Parathyroid adenoma (tissue), 2 donors: Measurements from ENCODE around the gene SLC9A8.

ENCODE experiments used
- H2AFZ ChIP-seq: fragments of 300-600 bp; sonication (generic); one replicate; pipeline ENCODE4 v1.7.0; 2017; ENCODE audit warnings: antibody characterized with exemption, mild to moderate bottlenecking
- H3K27ac ChIP-seq: fragments of 300-600 bp; sonication (generic); one replicate; pipeline ENCODE4 v1.7.0; 2017
- H3K27me3 ChIP-seq: fragments of 300-600 bp; sonication (generic); one replicate; pipeline ENCODE4 v1.7.0; 2017; ENCODE audit warnings: low read length; ENCODE audit not compliant: control insufficient read depth, insufficient read depth
- H3K36me3 ChIP-seq: fragments of 300-600 bp; sonication (generic); one replicate; pipeline ENCODE4 v1.7.0; 2017; ENCODE audit warnings: low read length; ENCODE audit not compliant: control insufficient read depth, insufficient read depth
- H3K4me1 ChIP-seq: fragments of 300-600 bp; sonication (generic); one replicate; pipeline ENCODE4 v1.7.0; 2017; ENCODE audit warnings: control low read depth
- H3K4me2 ChIP-seq: fragments of 300-600 bp; sonication (generic); one replicate; pipeline ENCODE4 v1.7.0; 2017; ENCODE audit warnings: low read length
- H3K4me3 ChIP-seq: fragments of 300-600 bp; sonication (generic); one replicate; pipeline ENCODE4 v1.7.0; 2017; ENCODE audit warnings: low read depth, low read length
- H3K79me2 ChIP-seq: fragments of 300-600 bp; sonication (generic); one replicate; pipeline ENCODE4 v1.7.0; 2017; ENCODE audit warnings: control low read depth
- H3K9ac ChIP-seq: fragments of 300-600 bp; sonication (generic); one replicate; pipeline ENCODE4 v1.7.0; 2017; ENCODE audit warnings: mild to moderate bottlenecking
- H3K9me3 ChIP-seq: fragments of 300-600 bp; sonication (generic); one replicate; pipeline ENCODE4 v1.7.0; 2017; ENCODE audit warnings: low read length; ENCODE audit not compliant: control insufficient read depth
- TF ChIP-seq, protein P1 (sequence below): fragments of 300-600 bp; sonication (generic); IDR thresholded peaks from one replicate; pipeline ENCODE4 v1.7.0; 2017; ENCODE audit warnings: antibody characterized with exemption, mild to moderate bottlenecking
- donor health status: primary hyperparathyroidism.

SLC9A8 gene

DNA sequence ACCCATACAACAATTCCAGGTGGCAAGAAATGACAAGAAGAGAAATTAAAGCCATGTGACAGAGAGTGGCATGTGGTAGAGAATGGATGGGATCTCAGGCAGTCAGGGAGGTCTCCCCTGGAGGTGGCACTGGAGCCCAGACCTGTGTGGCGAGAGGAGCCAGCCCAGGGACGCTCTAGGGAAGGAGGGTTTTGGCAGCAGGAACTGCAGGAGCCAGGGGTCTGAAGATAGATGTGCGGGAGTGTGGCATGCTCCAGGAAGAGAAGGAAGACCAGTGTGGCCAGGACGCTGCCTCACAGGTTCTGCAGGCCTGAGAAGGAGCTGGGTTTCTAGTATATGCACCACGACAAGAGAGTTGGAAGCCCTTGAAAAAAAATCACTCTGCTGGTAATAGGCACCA is 57.6 kb downstream of the SLC9A8 start:
- Histone ChIP-seq H3K4me2 (no peak overlapping the region), H3K79me2 (no peaks in the 10 kb centered on the region), H3K27ac (no peak overlapping the region), H3K27me3 (no peaks in the 10 kb centered on the region), H3K4me1 (peaks cover 12% of the 10 kb centered on the region), H3K4me3 (no peak overlapping the region), H2AFZ (no peak overlapping the region), H3K9ac (no peak overlapping the region), H3K9me3 (no peaks in the 10 kb centered on the region), H3K36me3 (no peaks in the 10 kb centered on the region)
- TF ChIP-seq, protein P1, sequence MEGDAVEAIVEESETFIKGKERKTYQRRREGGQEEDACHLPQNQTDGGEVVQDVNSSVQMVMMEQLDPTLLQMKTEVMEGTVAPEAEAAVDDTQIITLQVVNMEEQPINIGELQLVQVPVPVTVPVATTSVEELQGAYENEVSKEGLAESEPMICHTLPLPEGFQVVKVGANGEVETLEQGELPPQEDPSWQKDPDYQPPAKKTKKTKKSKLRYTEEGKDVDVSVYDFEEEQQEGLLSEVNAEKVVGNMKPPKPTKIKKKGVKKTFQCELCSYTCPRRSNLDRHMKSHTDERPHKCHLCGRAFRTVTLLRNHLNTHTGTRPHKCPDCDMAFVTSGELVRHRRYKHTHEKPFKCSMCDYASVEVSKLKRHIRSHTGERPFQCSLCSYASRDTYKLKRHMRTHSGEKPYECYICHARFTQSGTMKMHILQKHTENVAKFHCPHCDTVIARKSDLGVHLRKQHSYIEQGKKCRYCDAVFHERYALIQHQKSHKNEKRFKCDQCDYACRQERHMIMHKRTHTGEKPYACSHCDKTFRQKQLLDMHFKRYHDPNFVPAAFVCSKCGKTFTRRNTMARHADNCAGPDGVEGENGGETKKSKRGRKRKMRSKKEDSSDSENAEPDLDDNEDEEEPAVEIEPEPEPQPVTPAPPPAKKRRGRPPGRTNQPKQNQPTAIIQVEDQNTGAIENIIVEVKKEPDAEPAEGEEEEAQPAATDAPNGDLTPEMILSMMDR = no peak

DNA sequence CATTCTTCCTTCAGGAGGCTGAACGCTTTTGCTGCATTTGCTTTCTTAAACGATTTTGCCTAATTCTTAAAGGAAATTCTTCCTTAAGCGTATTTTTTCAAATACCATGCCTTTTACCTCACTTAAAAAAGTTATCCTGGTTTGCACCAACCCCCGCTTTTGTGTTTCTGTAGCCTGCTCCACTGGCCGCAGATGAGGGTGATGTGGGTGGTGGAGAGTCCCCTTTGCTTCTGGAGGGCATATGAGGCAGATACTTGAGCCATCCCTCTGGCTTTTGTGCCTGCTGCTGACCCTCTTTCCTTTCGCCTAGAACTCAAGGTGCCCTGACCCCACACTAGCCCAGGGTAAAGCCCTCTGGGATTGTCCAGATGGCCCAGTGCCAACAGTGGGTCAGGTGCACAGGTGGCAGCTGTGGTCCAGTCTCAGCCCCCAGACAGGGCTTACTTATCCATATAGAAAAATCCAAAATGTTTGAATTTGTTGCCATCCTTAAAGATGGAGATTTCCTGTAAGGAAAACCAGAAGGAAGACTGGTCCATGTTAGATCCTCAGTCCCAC is 58.8 kb downstream of the SLC9A8 start:
- Histone ChIP-seq H3K4me1 (peaks cover 12% of the 10 kb centered on the region), H3K27ac (no peak overlapping the region), H3K4me2 (no peak overlapping the region), H3K9me3 (no peaks in the 10 kb centered on the region), H3K9ac (no peak overlapping the region), H3K36me3 (no peaks in the 10 kb centered on the region), H3K27me3 (no peaks in the 10 kb centered on the region), H3K79me2 (no peaks in the 10 kb centered on the region), H2AFZ (no peak overlapping the region), H3K4me3 (no peak overlapping the region)
- TF ChIP-seq, protein P1 = no peak

DNA sequence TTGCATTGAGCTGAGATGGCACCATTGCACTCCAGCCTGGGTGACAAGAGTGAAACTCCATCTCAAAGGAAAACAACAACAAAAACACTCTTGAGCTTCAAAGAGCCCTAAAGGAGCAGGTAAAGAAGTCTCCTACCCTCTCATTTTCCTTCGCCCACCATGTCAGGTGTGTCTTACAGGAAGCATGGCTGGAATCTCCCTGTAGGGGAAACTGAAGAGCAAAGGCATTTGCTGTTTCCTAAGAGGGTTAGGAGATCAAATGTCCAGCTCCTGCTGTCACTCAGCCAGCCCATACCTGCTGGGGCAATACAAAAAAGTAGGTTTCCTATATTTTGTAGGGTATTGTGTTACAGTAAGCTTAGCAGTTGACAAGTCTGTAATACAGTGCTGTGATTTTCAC is 59.4 kb downstream of the SLC9A8 start:
- H3K36me3 ChIP-seq = no peaks in the 10 kb centered on the region
- peaks cover 12% of the 10 kb centered on the region for H3K4me1 ChIP-seq
- H3K9ac ChIP-seq = no peak overlapping the region
- H3K9me3 ChIP-seq = no peaks in the 10 kb centered on the region
- no peaks in the 10 kb centered on the region for H3K79me2 ChIP-seq
- H3K4me3 ChIP-seq = no peak overlapping the region
- H2AFZ ChIP-seq = no peak overlapping the region
- no peak overlapping the region for H3K27ac ChIP-seq
- no peak overlapping the region for H3K4me2 ChIP-seq
- no peaks in the 10 kb centered on the region for H3K27me3 ChIP-seq
- TF ChIP-seq, protein P1 = no peak

DNA sequence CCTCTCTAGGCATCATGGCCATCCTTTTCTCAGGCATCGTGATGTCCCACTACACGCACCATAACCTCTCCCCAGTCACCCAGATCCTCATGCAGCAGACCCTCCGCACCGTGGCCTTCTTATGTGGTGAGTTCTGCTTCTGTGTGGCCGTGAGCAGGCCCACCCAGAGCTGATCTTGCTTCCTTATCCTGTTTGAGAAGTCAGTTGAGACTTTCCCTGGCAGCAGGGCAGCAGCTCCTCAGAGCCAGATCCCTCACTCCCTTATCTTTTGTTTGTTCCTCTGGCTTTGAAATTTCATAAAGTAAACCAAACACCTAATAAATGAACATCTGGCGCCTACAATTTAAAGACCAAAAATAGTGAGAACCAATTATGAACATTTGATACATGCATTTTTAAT is 62.1 kb downstream of the SLC9A8 start:
- no peak overlapping the region for H2AFZ ChIP-seq
- no peak overlapping the region for H3K4me2 ChIP-seq
- TF ChIP-seq, protein P1 = no peak
- no peaks in the 10 kb centered on the region for H3K36me3 ChIP-seq
- no peaks in the 10 kb centered on the region for H3K27me3 ChIP-seq
- no peaks in the 10 kb centered on the region for H3K79me2 ChIP-seq
- H3K4me3 ChIP-seq = no peak overlapping the region
- H3K9ac ChIP-seq = no peak overlapping the region
- H3K4me1 ChIP-seq = peaks cover 12% of the 10 kb centered on the region
- H3K27ac ChIP-seq = no peak overlapping the region
- no peaks in the 10 kb centered on the region for H3K9me3 ChIP-seq

DNA sequence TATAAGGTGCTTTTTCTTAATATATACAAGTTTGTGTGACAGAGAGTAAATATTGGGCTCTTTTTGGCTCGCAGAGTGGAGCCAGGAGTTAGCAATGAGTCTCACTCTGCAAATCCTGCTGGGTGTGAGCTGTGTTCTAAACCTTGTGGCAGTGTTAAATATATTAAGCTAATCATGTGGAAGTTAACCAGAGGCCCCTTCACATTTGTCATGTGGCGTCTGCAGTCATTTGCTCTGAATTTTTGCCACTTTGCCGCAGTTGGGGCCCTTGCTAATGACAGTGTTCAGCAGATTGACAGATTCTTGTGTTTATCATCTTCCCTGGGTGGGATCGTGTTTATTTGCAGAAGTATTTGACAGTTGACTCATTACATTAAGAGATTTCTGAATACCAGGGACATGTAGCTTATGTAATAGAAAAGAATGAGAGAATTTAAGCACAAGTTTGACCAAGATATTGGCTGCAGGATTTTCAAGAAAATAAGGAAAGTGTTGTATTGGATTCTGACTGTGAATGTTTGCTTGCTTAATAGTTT is 64.8 kb downstream of the SLC9A8 start:
- no peak overlapping the region for H3K9ac ChIP-seq
- H3K4me2 ChIP-seq = no peak overlapping the region
- no peaks in the 10 kb centered on the region for H3K36me3 ChIP-seq
- no peak overlapping the region for H3K27ac ChIP-seq
- no peak overlapping the region for H3K4me3 ChIP-seq
- no peak overlapping the region for H2AFZ ChIP-seq
- no peaks in the 10 kb centered on the region for H3K27me3 ChIP-seq
- TF ChIP-seq, protein P1 = no peak
- H3K9me3 ChIP-seq = no peaks in the 10 kb centered on the region
- H3K79me2 ChIP-seq = no peaks in the 10 kb centered on the region
- H3K4me1 ChIP-seq = no peaks in the 10 kb centered on the region
